Measurements from ENCODE around the gene ABL2.
"Not testable (repeated sequence)": the region's sequence is repeated elsewhere in the genome, so short reads cannot be mapped to it uniquely, and the experiment has no call there.

ABL2 gene

DNA sequence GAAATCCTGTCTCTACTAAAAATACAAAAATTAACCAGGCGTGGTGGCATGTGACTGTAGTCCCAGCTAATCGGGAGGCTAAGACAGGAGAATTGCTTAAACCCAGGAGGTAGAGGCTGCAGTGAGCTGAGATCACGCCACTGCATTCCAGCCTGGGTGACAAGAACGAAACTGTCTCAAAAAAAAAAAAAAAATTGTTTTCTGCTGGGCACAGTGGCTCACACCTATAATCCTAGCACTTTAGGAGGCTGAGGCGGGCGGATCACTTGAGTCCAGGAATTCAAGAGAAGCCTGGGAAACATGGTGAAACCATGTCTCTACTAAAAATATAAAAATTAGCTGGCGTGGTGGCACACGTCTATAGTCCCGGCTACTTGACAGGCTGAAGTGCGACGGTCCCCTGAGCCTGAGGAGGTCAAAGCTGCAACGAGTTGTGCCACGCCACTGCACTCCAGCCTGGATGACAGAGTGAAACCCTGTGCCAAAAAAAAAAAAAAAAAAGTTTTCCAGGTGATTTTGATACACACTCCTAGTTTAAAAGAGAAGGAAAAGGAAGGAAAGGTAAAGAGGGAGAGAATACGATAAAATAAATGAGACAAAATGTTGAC, 31.7 kb downstream of the ABL2 start:
- TF ChIP-seq, protein P1, sequence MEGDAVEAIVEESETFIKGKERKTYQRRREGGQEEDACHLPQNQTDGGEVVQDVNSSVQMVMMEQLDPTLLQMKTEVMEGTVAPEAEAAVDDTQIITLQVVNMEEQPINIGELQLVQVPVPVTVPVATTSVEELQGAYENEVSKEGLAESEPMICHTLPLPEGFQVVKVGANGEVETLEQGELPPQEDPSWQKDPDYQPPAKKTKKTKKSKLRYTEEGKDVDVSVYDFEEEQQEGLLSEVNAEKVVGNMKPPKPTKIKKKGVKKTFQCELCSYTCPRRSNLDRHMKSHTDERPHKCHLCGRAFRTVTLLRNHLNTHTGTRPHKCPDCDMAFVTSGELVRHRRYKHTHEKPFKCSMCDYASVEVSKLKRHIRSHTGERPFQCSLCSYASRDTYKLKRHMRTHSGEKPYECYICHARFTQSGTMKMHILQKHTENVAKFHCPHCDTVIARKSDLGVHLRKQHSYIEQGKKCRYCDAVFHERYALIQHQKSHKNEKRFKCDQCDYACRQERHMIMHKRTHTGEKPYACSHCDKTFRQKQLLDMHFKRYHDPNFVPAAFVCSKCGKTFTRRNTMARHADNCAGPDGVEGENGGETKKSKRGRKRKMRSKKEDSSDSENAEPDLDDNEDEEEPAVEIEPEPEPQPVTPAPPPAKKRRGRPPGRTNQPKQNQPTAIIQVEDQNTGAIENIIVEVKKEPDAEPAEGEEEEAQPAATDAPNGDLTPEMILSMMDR (IDR thresholded peaks at IDR 0.05; ENCODE audit: low read depth, low read length), result no peak
- no peak for DNase-seq (ENCODE audit: low read depth, low spot score)
- H3K4me3 ChIP-seq (ENCODE audit: low read depth, low read length), result no peak overlapping the region
- in situ Hi-C loops (cut with HindIII; ENCODE audit: low sequenced_read_pairs), result no loop called here

DNA sequence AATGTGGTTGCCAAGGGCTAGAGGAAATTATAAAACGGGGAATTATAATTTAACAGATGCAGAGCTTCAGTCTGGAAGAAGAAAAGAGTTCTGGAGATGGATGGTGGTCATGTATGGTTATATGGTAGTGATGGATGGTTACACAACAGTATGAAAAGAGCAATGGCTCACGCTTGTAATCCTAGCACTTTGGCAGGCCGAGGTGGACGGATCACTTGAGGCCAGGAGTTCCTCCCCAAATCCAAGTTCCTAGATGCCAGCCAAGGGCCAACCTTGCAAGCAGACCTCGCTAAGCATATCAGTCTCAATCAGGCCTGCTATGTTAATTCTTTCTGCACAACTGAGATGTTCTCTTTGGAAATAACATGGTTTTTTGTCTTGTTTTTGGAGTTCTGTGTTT, 33.6 kb downstream of the ABL2 start:
- DNase-seq (ENCODE audit: low read depth, low spot score); H3K4me3 ChIP-seq (ENCODE audit: low read depth, low read length); in situ Hi-C loops (cut with HindIII; ENCODE audit: low sequenced_read_pairs): not testable (repeated sequence)

DNA sequence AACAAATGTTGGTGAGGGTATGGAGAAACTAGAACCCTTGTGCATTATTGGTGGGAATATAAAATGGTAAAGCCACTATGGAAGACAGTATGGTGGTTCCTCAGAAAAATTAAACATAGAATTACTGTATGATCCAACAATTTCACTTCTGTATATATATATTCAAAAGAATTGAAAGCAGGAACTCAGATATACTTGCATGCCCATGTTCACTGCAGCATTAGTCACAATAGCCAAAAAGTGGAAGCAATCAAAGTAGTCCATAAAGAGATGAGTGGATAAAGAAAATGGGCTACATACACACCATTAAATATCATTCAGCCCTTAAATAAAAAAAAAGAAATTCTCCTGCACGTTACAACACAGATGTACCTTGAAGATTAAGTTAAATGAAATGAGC, 34.1 kb downstream of the ABL2 start:
- TF ChIP-seq, protein P1 (IDR thresholded peaks at IDR 0.05; ENCODE audit: low read depth, low read length), result no peak
- no peak overlapping the region for H3K4me3 ChIP-seq (ENCODE audit: low read depth, low read length)
- in situ Hi-C loops (cut with HindIII; ENCODE audit: low sequenced_read_pairs), result no loop called here
- DNase-seq (ENCODE audit: low read depth, low spot score), result no peak

DNA sequence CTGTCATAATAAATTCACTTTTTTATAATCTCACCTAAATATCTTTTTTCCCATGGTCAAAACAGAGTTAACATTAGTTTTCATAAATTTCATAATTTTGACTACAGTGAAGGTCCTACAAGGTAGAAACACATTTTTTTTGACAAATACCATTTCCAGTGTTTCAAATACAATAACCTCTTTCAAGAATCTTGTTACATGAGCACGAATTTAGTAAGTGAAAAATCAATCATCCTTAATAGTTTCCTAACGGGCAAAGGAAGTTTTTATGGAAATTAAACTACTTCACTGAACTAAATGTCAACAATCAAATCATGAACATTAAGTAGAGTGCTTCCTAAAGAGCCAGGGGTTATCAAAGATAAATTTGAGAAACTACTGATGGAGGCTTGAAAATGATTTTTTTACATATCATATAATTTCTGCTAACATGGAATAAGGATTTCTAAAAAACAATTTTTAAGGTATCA, 35.4 kb downstream of the ABL2 start:
- in situ Hi-C loops (cut with HindIII; ENCODE audit: low sequenced_read_pairs), result no loop called here
- no peak overlapping the region for H3K4me3 ChIP-seq (ENCODE audit: low read depth, low read length)

DNA sequence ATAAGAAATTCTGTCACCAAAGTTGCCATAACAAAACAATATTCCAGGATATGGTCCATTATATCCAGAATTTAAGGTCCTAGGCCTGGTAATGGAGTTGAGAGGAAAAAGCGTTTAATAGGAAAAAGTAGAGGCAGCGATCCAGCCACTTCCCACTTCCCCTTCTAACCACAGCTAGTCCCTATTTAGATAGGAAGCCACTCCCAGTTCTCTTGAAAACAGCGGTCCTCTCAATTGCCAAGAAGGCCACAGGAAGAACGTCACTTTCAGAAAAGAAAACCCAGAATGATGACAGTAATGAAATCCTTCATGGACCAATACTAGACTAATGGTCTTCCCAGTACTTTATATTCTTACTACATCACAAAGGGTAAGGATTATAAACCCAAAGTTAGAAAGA, 38.6 kb downstream of the ABL2 start:
- in situ Hi-C loops (cut with HindIII; ENCODE audit: low sequenced_read_pairs), result no loop called here
- DNase-seq (ENCODE audit: low read depth, low spot score), result peak; percentile 38
- TF ChIP-seq, protein P1 (IDR thresholded peaks at IDR 0.05; ENCODE audit: low read depth, low read length), result no peak
- no peak overlapping the region for H3K4me3 ChIP-seq (ENCODE audit: low read depth, low read length)

More for the DNA sequence above, 35.4 kb downstream of the ABL2 start:
- no peak for DNase-seq (ENCODE audit: low read depth, low spot score)
- TF ChIP-seq, protein P1 (IDR thresholded peaks at IDR 0.05; ENCODE audit: low read depth, low read length), result no peak

DNA sequence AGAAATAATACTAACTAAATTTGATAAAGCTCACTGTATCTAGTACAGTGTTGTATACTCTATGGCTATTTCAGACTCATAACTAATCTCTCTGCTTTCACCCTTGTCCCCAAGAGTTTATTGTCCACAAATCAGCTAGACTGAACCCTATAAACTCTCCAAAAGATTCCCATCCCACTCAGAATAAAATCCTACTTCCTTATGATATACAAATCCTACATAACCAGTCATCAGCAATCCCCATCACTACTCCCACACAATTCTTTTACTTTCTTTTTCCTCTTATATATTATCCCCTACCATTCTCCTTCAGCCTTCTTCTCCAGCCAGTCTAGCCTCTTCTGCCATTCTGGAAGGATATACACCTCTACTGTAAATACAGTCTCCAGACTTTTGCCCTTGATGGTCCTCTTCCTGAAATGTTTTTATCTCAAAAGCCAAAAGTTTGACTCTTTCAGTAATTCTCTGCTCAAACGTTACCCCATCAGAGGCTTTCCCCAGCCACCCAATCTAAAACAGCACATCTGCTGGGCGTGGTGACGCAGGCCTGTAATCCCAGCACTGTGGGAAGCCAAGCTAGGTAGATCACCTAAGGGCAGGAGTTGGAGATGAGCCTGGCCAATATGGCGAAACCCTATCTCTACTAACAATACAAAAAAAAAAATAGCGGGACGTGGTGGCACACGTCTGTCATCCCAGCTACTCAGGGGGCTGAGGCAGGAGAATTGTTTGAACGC, 41.6 kb downstream of the ABL2 start:
- TF ChIP-seq, protein P1 (IDR thresholded peaks at IDR 0.05; ENCODE audit: low read depth, low read length), result no peak
- in situ Hi-C loops (cut with HindIII; ENCODE audit: low sequenced_read_pairs), result no loop called here

DNA sequence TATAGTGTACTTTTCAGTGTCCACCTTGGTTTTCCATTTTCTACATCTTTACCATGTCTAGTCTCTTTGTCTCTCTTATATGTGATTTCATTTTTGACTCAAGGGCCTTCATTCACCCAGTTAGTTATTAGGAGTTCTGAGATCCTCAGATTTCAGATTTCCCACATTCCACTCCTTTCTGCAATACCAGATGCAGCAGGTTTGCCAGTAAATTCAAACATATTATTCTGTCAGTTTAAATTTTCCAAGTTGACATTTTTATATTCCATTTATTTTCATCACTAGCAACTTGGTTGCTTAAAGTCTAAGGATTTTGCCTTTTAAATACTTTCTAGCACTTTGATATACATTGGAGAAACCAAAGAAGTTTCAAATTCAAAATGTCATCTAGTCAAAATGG, 42.4 kb downstream of the ABL2 start:
- in situ Hi-C loops (cut with HindIII; ENCODE audit: low sequenced_read_pairs), result no loop called here
- DNase-seq (ENCODE audit: low read depth, low spot score), result no peak
- H3K4me3 ChIP-seq (ENCODE audit: low read depth, low read length), result no peak overlapping the region
- TF ChIP-seq, protein P1 (IDR thresholded peaks at IDR 0.05; ENCODE audit: low read depth, low read length), result no peak

More for the DNA sequence above, 41.6 kb downstream of the ABL2 start:
- no peak for DNase-seq (ENCODE audit: low read depth, low spot score)
- H3K4me3 ChIP-seq (ENCODE audit: low read depth, low read length), result no peak overlapping the region
